ENCODE measurements around the gene KCNJ15.

- TF ChIP-seq CTCF (IDR thresholded peaks at IDR 0.05), result no peak
- no peak for TF ChIP-seq POLR2A (IDR thresholded peaks at IDR 0.05)
These were observed 95.2 kb downstream of the KCNJ15 start for GRCh38 chr21:38351961-38352521.

All from heart left ventricle (tissue), 13 donors.